ENCODE results near the gene CHRM2.

DNA sequence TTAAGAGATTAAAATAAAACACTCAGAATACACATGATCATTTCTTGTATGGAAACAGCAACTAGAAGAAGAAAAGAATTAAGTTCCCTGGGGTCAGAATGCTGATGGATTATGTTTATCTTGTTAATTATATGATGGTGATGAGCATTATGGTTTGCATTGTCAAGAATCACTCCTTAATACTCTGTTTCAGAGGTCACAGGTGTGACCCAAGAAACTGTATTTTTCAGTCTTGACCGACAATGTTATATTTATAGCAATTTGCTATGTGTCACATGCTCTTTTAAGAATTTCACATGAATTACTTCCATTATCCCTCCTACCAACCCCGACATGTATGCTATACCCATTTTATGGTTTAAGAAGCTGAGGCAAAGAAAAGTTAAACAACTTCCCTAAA lies 2.7 kb upstream of the CHRM2 start:
- no peak for TF ChIP-seq CTCF (IDR thresholded peaks at IDR 0.05)
- TF ChIP-seq ZFX (IDR thresholded peaks at IDR 0.05; ENCODE audit: borderline replicate concordance), result no peak
